Measurements from ENCODE around the gene HERC4. TPM values are rescaled to one million over a fixed set of nuclear protein-coding genes. Genes with fewer than 3 reads are reported as not detected.

HERC4 gene
- total and polyA plus RNA-seq, 8 donors = 11.2 to 30.7 (median 14.1) TPM

- DNase-seq (no peak), FAIRE-seq (no peak), ATAC-seq (no peak)
- Histone ChIP-seq H3K4me1 (no peaks in the 10 kb centered on the region), H3K36me3 (no peaks in the 10 kb centered on the region), H3K4me3 (no peak overlapping the region), H3K9me3 (no peaks in the 10 kb centered on the region), H3K27me3 (no peaks in the 10 kb centered on the region), H3K27ac (no peak overlapping the region)
- intact Hi-C loops (cut with DNase I) = loop anchor here in 1 of 3 donors (5.0 kb wide), 1 partner anchor 60 kb away; no protein-coding TSS in a partner anchor
- 56 to 62% methylated on average over 7 of the region's 7 CpGs for WGBS, 2 donors
- no peak for TF ChIP-seq CTCF (IDR thresholded peaks at IDR 0.05)
Observed at GRCh38 chr10:68086910-68087684, 12.0 kb upstream of the HERC4 start.

GRCh38 chr10:68086011-68086410 is 10.9 kb upstream of the HERC4 start:
- H3K9me3 ChIP-seq = no peaks in the 10 kb centered on the region
- DNase-seq (no peak), ATAC-seq (no peak), FAIRE-seq (no peak)
- intact Hi-C loops (cut with DNase I) = loop anchor here in 1 of 3 donors (5.0 kb wide), 1 partner anchor 61 kb away; no protein-coding TSS in a partner anchor
- H3K27ac ChIP-seq = no peak overlapping the region
- H3K36me3 ChIP-seq = no peaks in the 10 kb centered on the region
- no peaks in the 10 kb centered on the region for H3K27me3 ChIP-seq
- no peaks in the 10 kb centered on the region for H3K4me1 ChIP-seq
- 54 to 62% methylated on average over 2 of the region's 2 CpGs for WGBS, 2 donors
- TF ChIP-seq CTCF (IDR thresholded peaks at IDR 0.05) = no peak
- no peak overlapping the region for H3K4me3 ChIP-seq

- Histone ChIP-seq H3K36me3 (no peaks in the 10 kb centered on the region), H3K27me3 (no peaks in the 10 kb centered on the region), H3K4me1 (peaks cover 0 to 4% (median 0%) of the 10 kb centered on the region in 3 donors), H3K9me3 (no peaks in the 10 kb centered on the region), H3K27ac (no peak overlapping the region), H3K4me3 (no peak overlapping the region)
- intact Hi-C loops (cut with DNase I) = loop anchor here in 1 of 3 donors (5.0 kb wide), 1 partner anchor 73 kb away; no protein-coding TSS in a partner anchor
- DNase-seq = no peak
- WGBS, 2 donors = 91 to 93% methylated on average over 4 of the region's 4 CpGs
- no peak for ATAC-seq
- TF ChIP-seq CTCF (IDR thresholded peaks at IDR 0.05) = no peak
- FAIRE-seq = no peak
Observed at GRCh38 chr10:68084469-68084868, 9.4 kb upstream of the HERC4 start.

GRCh38 chr10:68083953-68084352 is 8.9 kb upstream of the HERC4 start:
- no peaks in the 10 kb centered on the region for H3K27me3 ChIP-seq
- H3K36me3 ChIP-seq = no peaks in the 10 kb centered on the region
- peaks cover 0 to 4% (median 0%) of the 10 kb centered on the region in 3 donors for H3K4me1 ChIP-seq
- H3K4me3 ChIP-seq = no peak overlapping the region
- H3K9me3 ChIP-seq = no peaks in the 10 kb centered on the region
- no peak for TF ChIP-seq CTCF (IDR thresholded peaks at IDR 0.05)
- no peak for FAIRE-seq
- intact Hi-C loops (cut with DNase I) = loop anchor here in 1 of 3 donors (5.0 kb wide), 1 partner anchor 73 kb away; no protein-coding TSS in a partner anchor
- ATAC-seq = no peak
- H3K27ac ChIP-seq = no peak overlapping the region
- WGBS, 2 donors = 16 to 20% methylated on average over 1 of the region's 1 CpG
- DNase-seq = no peak

- WGBS, 2 donors = 25 to 34% methylated on average over 1 of the region's 1 CpG
- Histone ChIP-seq H3K9me3 (no peaks in the 10 kb centered on the region), H3K27ac (no peak overlapping the region), H3K4me1 (peaks cover 0 to 4% (median 0%) of the 10 kb centered on the region in 3 donors), H3K4me3 (no peak overlapping the region), H3K27me3 (no peaks in the 10 kb centered on the region), H3K36me3 (no peaks in the 10 kb centered on the region)
- TF ChIP-seq CTCF (IDR thresholded peaks at IDR 0.05) = peak in 1 of 4 donors; percentile 19
- FAIRE-seq = peak; percentile 80
- intact Hi-C loops (cut with DNase I) = loop anchor here in 1 of 3 donors (5.0 kb wide), 1 partner anchor 74 kb away; no protein-coding TSS in a partner anchor
- ATAC-seq = peak in 3 of 4 donors; percentile 62 to 71 (median 63)
- no peak for DNase-seq
Observed at GRCh38 chr10:68082872-68083271, 7.8 kb upstream of the HERC4 start.
